Fibroblast of lung (primary cell): ENCODE results near the gene FAXC. TPM values are rescaled to one million over a fixed set of nuclear protein-coding genes. Genes with fewer than 3 reads are reported as not detected.

Source experiments
- DNase-seq, 2 donors: peaks; one replicate each; pipeline versions ENCODE4 v3.0.0 to v3.0.0-alpha.2; 2010; ENCODE audit warnings: low read depth in 2 of 2
- H2AFZ ChIP-seq: 2 replicates; pipeline ENCODE4 v1.5.1; 2012; ENCODE audit warnings: low read length, control low read depth, inconsistent platforms
- H3K27ac ChIP-seq: 2 replicates; pipeline ENCODE4 v1.5.1; 2011; ENCODE audit warnings: low read length, control low read depth; ENCODE audit not compliant: insufficient read depth
- H3K27me3 ChIP-seq: 2 replicates; pipeline ENCODE4 v1.5.1; 2011; ENCODE audit warnings: mild to moderate bottlenecking, low read length; ENCODE audit not compliant: control insufficient read depth, insufficient read depth
- H3K36me3 ChIP-seq: 2 replicates; pipeline ENCODE4 v1.5.1; 2011; ENCODE audit warnings: low read length; ENCODE audit not compliant: control insufficient read depth, insufficient read depth
- H3K4me1 ChIP-seq: 2 replicates; pipeline ENCODE4 v1.5.1; 2011; ENCODE audit warnings: low read length; ENCODE audit not compliant: control insufficient read depth, insufficient read depth; ENCODE audit errors: extremely low read depth
- H3K4me2 ChIP-seq: 2 replicates; pipeline ENCODE4 v1.5.1; 2011; ENCODE audit warnings: low read length, control low read depth; ENCODE audit not compliant: insufficient read depth; ENCODE audit errors: extremely low read depth
- H3K4me3 ChIP-seq, 4 experiments: fragments of 200-600 bp in 1 of 4; sonication (generic) in 1 of 4; replicated peaks in 1 of 4; 2 replicates each; pipeline ENCODE4 v1.5.1; 2011 to 2016; ENCODE audit warnings: low read length in 4 of 4, low read depth in 3 of 4, mild to moderate bottlenecking in 3 of 4, control low read depth in 2 of 4, inconsistent platforms in 1 of 4, mixed read lengths in 1 of 4; ENCODE audit not compliant: insufficient read depth in 1 of 4; ENCODE audit errors: control extremely low read depth in 1 of 4
- H3K79me2 ChIP-seq: 2 replicates; pipeline ENCODE4 v1.5.1; 2012; ENCODE audit warnings: mild to moderate bottlenecking, low read length, inconsistent platforms; ENCODE audit not compliant: control insufficient read depth, insufficient read depth
- H3K9ac ChIP-seq: 2 replicates; pipeline ENCODE4 v1.5.1; 2011; ENCODE audit warnings: mild to moderate bottlenecking, low read length, control low read depth; ENCODE audit not compliant: insufficient read depth
- H3K9me3 ChIP-seq: 2 replicates; pipeline ENCODE4 v1.5.1; 2012; ENCODE audit warnings: low read depth, low read length; ENCODE audit not compliant: control insufficient read depth, insufficient read depth
- H4K20me1 ChIP-seq: 2 replicates; pipeline ENCODE4 v1.5.1; 2011; ENCODE audit warnings: low read length; ENCODE audit not compliant: control insufficient read depth, insufficient read depth; ENCODE audit errors: extremely low read depth
- EZH2 ChIP-seq: IDR thresholded peaks from 2 replicates; pipeline ENCODE4 v1.5.1; 2012; ENCODE audit warnings: low read length, control low read depth, mild to moderate bottlenecking; ENCODE audit errors: missing control alignments
- polyA plus RNA-seq, 2 donors: library from polyadenylated mRNA; depleted of rRNA in 1 of 2; stranded (reverse) in 1 of 2; unstranded in 1 of 2; fragments of >200 nt; gene quantifications; 2 replicates each; pipeline ENCODE4 v1.2.1, GENCODE V29; 2011 to 2012; ENCODE audit warnings: missing spikeins in 1 of 2
- total RNA-seq: library from RNA; depleted of rRNA; stranded (reverse); fragments of >200 nt; gene quantifications from 2 replicates; pipeline ENCODE4 v1.2.1, GENCODE V29; 2014
- TF ChIP-seq, protein P1 (sequence below), 2 donors: IDR thresholded peaks in 1 of 2; conservative IDR thresholded peaks in 1 of 2; 1 replicate in 1 of 2; 2 replicates in 1 of 2; pipeline ENCODE4 v1.5.1; 2011 to 2012; ENCODE audit warnings: low read length in 2 of 2, control low read depth in 1 of 2, inconsistent platforms in 1 of 2, low read depth in 1 of 2, mild to moderate bottlenecking in 1 of 2

FAXC gene
- total and polyA plus RNA-seq, 2 donors (not counting 1 experiment from before 2014, with no cell fraction given): 0.17 to 2.7 TPM

DNA sequence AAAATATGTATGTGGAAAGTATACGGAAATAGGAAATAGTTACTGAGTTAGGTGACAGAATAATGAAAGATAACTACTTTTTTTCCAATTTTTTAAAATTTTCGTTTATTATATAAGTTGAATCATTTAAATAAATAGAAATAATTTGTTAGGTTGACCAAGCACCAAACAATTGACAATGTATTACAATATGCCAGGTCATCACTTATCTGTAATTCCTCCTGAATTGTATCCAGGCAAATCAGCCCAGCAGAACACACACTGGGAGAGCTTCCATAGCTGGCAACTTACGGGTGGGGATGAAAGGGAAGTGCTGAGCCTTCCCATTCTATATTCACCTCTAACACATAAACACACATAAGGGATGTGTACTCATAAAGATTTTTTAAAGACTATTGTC, 40.7 kb downstream of the FAXC start:
- no peak for DNase-seq
- Histone ChIP-seq H2AFZ (no peak overlapping the region), H3K4me3 (no peak overlapping the region), H3K9ac (no peak overlapping the region), H3K9me3 (no peaks in the 10 kb centered on the region), H3K79me2 (no peaks in the 10 kb centered on the region), H4K20me1 (no peaks in the 10 kb centered on the region), H3K27ac (no peak overlapping the region), H3K4me1 (no peaks in the 10 kb centered on the region), H3K27me3 (no peaks in the 10 kb centered on the region), H3K36me3 (no peaks in the 10 kb centered on the region), H3K4me2 (no peak overlapping the region)
- TF ChIP-seq, protein P1, sequence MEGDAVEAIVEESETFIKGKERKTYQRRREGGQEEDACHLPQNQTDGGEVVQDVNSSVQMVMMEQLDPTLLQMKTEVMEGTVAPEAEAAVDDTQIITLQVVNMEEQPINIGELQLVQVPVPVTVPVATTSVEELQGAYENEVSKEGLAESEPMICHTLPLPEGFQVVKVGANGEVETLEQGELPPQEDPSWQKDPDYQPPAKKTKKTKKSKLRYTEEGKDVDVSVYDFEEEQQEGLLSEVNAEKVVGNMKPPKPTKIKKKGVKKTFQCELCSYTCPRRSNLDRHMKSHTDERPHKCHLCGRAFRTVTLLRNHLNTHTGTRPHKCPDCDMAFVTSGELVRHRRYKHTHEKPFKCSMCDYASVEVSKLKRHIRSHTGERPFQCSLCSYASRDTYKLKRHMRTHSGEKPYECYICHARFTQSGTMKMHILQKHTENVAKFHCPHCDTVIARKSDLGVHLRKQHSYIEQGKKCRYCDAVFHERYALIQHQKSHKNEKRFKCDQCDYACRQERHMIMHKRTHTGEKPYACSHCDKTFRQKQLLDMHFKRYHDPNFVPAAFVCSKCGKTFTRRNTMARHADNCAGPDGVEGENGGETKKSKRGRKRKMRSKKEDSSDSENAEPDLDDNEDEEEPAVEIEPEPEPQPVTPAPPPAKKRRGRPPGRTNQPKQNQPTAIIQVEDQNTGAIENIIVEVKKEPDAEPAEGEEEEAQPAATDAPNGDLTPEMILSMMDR (conservative IDR thresholded peaks at IDR 0.05 in 1 of 2, IDR thresholded peaks at IDR 0.05 in 1 of 2; ENCODE audit: low read depth in 1 of 2, low read length in 2 of 2): no peak
- TF ChIP-seq EZH2: no peak

DNA sequence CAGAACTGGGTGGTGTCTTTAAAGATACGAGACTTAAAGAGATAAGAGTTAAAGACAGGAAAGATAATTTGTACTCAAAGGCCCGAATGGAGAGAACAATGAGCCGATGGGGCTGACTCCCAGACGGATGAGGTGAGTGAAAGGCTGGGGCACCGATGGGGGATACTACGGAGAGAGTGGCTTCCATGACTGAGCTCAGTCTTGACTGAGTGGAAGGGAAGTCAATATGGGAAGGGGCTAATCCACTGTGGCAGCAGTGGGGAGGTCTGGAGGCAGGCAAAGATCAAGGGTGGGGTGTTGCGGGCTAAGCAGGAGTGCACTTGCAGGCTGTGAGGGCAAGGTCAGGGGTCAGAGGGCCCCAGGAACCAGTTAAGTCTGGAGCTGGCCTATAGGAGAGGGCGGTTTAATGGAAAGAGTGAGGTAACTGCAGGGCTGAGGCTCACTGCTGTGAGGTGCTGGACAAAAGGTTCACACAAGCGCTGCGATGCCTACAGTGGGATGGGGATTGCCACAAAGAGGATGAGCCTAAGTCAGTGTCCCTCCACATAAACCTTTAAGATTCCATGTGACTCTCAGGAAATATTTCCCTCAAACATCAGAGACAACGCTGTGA, 42.1 kb downstream of the FAXC start:
- no peak for DNase-seq
- Histone ChIP-seq H3K4me3 (no peak overlapping the region), H3K4me2 (no peak overlapping the region), H3K9ac (no peak overlapping the region), H3K36me3 (no peaks in the 10 kb centered on the region), H3K79me2 (no peaks in the 10 kb centered on the region), H3K27me3 (no peaks in the 10 kb centered on the region), H3K4me1 (no peaks in the 10 kb centered on the region), H3K27ac (no peak overlapping the region), H4K20me1 (no peaks in the 10 kb centered on the region), H2AFZ (no peak overlapping the region), H3K9me3 (no peaks in the 10 kb centered on the region)
- no peak for TF ChIP-seq EZH2
- TF ChIP-seq, protein P1 (conservative IDR thresholded peaks at IDR 0.05 in 1 of 2, IDR thresholded peaks at IDR 0.05 in 1 of 2; ENCODE audit: low read depth in 1 of 2, low read length in 2 of 2): no peak

DNA sequence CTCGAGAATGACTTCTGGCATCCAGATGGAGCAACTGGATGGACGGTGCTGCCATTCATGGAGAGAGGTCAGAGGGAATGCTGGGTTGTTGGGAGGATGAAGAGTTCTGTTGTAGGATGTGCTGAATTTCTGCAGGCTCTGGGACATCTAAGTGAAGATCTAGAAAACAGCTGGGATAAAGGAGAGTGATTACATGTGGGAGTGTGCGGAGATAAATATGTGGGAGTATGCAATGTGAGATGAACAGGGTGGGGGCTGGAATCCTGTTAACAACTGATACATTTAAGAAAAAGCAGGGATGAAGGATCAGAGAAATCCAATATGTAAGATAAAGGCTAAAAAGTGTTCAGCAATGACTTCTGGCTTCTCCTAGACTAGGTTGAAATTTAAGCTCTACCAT, 43.1 kb downstream of the FAXC start:
- no peak overlapping the region for H2AFZ ChIP-seq
- no peaks in the 10 kb centered on the region for H3K27me3 ChIP-seq
- H4K20me1 ChIP-seq: no peaks in the 10 kb centered on the region
- H3K27ac ChIP-seq: no peak overlapping the region
- H3K4me1 ChIP-seq: no peaks in the 10 kb centered on the region
- H3K79me2 ChIP-seq: no peaks in the 10 kb centered on the region
- H3K36me3 ChIP-seq: no peaks in the 10 kb centered on the region
- TF ChIP-seq, protein P1 (conservative IDR thresholded peaks at IDR 0.05 in 1 of 2, IDR thresholded peaks at IDR 0.05 in 1 of 2; ENCODE audit: low read depth in 1 of 2, low read length in 2 of 2): no peak
- TF ChIP-seq EZH2: no peak
- H3K4me3 ChIP-seq: no peak overlapping the region
- no peak for DNase-seq
- no peak overlapping the region for H3K9ac ChIP-seq
- no peaks in the 10 kb centered on the region for H3K9me3 ChIP-seq
- no peak overlapping the region for H3K4me2 ChIP-seq
